ENCODE data around the gene PARVB. TPM values are rescaled to one million over a fixed set of nuclear protein-coding genes. Genes with fewer than 3 reads are reported as not detected.

PARVB gene
- total and polyA plus RNA-seq, 2 donors (not counting 3 experiments of a cell fraction or from before 2014, with no cell fraction given): 155 to 162 TPM

- Histone ChIP-seq H3K27me3 (ENCODE audit: control insufficient read depth in 2 of 2, insufficient read depth in 2 of 2, low read length in 2 of 2) (no peaks in the 10 kb centered on the region), H3K27ac (ENCODE audit: insufficient read depth, low read depth, low read length) (no peak overlapping the region), H3K4me3 (replicated peaks in 1 of 3; ENCODE audit: insufficient read depth in 1 of 3, low read depth in 1 of 3, low read length in 3 of 3) (no peak overlapping the region), H2AFZ (ENCODE audit: low read depth, low read length) (no peak overlapping the region), H3K79me2 (ENCODE audit: control insufficient read depth, insufficient read depth, low read length) (no peaks in the 10 kb centered on the region), H3K9ac (replicated peaks; ENCODE audit: extremely low read depth, insufficient read depth, low read length) (no peak overlapping the region), H3K36me3 (ENCODE audit: control insufficient read depth in 2 of 2, extremely low read depth in 1 of 2, insufficient read depth in 2 of 2, low read length in 2 of 2) (peaks cover 0 to 65% of the 10 kb centered on the region in 2 experiments), H4K20me1 (replicated peaks; ENCODE audit: control insufficient read depth, extremely low read depth, insufficient read depth, low read length) (no peaks in the 10 kb centered on the region), H3K4me2 (ENCODE audit: insufficient read depth, low read length) (no peak overlapping the region), H3K4me1 (ENCODE audit: control insufficient read depth, extremely low read depth, insufficient read depth, low read length) (no peaks in the 10 kb centered on the region), H3K9me1 (replicated peaks; ENCODE audit: control insufficient read depth, extremely low read depth, insufficient read depth, low read length) (no peaks in the 10 kb centered on the region), H3K9me3 (replicated peaks; ENCODE audit: control insufficient read depth, insufficient read depth, low read length) (no peaks in the 10 kb centered on the region)
- dilution Hi-C loops (cut with MboI; ENCODE audit: extremely low pct_ligation_motif_present, low sequenced_read_pairs) (no loop called here), intact Hi-C loops (cut with micrococcal nuclease) (no loop called here)
- FAIRE-seq (no peak), DNase-seq (ENCODE audit: low read depth, low spot score) (no peak)
- ChIA-PET CTCF (no interaction called here), POLR2A (no interaction called here)
- TF ChIP-seq CTCF (IDR thresholded peaks at IDR 0.05; ENCODE audit: extremely low read depth in 1 of 2, insufficient read depth in 1 of 2, low read depth in 1 of 2, low read length in 2 of 2) (no peak), FOS (IDR thresholded peaks at IDR 0.05; ENCODE audit: borderline replicate concordance, insufficient read depth, low read length) (no peak), JUN (IDR thresholded peaks at IDR 0.05; ENCODE audit: borderline replicate concordance, insufficient read depth, insufficient read length, low read depth) (no peak), GATA2 (IDR thresholded peaks at IDR 0.05; ENCODE audit: insufficient read depth, insufficient read length, low read depth, low read length) (no peak), MAX (IDR thresholded peaks at IDR 0.05; ENCODE audit: insufficient read depth, insufficient read length) (no peak), EZH2 (IDR thresholded peaks at IDR 0.05; ENCODE audit: borderline replicate concordance, low read depth, low read length, severe bottlenecking) (no peak), POLR2A (IDR thresholded peaks at IDR 0.05; ENCODE audit: low read depth, low read length) (no peak), POLR2AphosphoS5 (IDR thresholded peaks at IDR 0.05; ENCODE audit: insufficient read depth, low read depth, low read length) (no peak), MYC (IDR thresholded peaks at IDR 0.05; ENCODE audit: low read depth, low read length) (no peak)
- no TSS peak for BruUV-seq (replicated peaks)
These were observed 45.5 kb upstream of the PARVB start for GRCh38 chr22:43978558-43978957.

Measured in endothelial cell of umbilical vein (primary cell).